OCI-LY7 (cell line): ENCODE measurements around the gene TM7SF2.

Experiments
- CTCF ChIP-seq: fragments of 200-600 bp; sonication (generic); conservative IDR thresholded peaks from 2 replicates; pipeline ENCODE4 v1.5.1; 2014; ENCODE audit warnings: mild to moderate bottlenecking, antibody characterized with exemption, low read length, moderate library complexity, mixed read lengths
- EZH2phosphoT487 ChIP-seq: fragments of 200-600 bp; sonication (generic); IDR thresholded peaks from 2 replicates; pipeline ENCODE4 v1.6.1; 2018; ENCODE audit warnings: low read depth, borderline replicate concordance, mild to moderate bottlenecking, mixed run types, antibody characterized with exemption, low read length, moderate library complexity, mixed read lengths

DNA sequence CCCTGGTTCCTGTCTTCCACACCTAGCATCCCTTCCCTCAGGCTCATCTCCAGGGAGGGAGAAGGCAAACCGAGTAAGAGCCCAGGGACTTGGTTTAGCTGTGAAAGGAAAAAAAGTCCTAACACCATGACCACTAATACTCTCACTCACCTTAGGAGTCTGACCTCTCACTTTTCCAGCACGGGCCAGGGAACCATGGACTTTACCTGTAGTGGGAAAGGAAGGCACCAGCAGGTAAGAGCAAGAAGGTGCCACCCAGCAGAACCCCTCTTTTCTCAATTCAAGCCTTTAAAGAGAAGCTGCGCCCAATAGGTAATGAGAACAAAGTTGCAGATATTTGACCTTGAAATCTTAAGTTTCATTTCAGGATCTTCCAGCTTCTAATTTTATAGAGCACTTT is 9.2 kb downstream of the TM7SF2 start:
- no peak for TF ChIP-seq CTCF
- TF ChIP-seq EZH2phosphoT487 = no peak
